ENCODE results near the gene TEX14. TPM values are rescaled to one million over a fixed set of nuclear protein-coding genes. Genes with fewer than 3 reads are reported as not detected.

The TEX14 gene
- total RNA-seq, 1 experiment from 2014 or later = 0.31 TPM

DNA sequence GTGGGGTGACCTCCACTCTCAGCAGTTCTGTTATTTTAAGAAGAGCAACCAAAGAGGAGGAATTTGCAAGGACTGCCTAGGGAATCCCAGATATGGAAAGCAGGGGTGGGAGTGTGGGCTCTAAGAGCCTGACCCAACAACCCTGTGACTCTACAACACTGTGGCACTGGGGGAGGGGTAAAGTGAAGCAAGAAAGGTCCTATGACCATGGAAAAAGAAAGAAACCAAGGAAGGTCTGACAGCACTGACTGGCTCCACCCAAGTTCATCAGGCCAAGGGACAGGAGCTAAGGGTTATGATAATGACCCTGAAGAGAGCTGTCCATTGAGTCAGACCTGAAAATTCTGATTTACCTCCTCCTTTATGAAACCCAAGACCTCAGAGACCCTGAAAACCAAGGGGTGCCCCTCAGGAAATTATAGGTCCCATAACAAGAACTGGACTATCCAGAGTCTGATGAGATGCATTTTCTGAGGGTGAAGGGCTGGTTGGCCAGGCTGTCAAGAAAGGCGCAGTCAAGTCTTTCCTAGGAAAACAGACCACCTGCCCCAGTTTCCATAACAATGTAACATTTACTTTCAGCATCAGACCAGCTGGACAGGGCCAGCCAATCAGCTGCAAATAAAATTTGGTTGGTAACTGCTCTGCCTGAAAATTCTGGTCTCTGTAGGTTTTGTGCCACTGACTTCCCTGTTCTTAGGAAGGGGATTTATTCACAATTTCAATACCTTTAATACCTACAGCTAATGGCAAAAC is 123.6 kb downstream of the TEX14 start:
- peaks cover 30 to 39% of the 10 kb centered on the region in 2 experiments for H3K4me1 Mint-ChIP-seq
- no peak for DNase-seq

More for the DNA sequence above, 123.6 kb downstream of the TEX14 start:
- no peak overlapping the region for H2BK12ac ChIP-seq (ENCODE audit: insufficient read length, low read depth, low read length)
- H2BK20ac ChIP-seq (ENCODE audit: low read depth, low read length, poor library complexity, severe bottlenecking) = no peak overlapping the region
- no peak overlapping the region for H4K8ac ChIP-seq (replicated peaks; ENCODE audit: insufficient read length, low read depth, low read length)
- TF ChIP-seq, protein P1, sequence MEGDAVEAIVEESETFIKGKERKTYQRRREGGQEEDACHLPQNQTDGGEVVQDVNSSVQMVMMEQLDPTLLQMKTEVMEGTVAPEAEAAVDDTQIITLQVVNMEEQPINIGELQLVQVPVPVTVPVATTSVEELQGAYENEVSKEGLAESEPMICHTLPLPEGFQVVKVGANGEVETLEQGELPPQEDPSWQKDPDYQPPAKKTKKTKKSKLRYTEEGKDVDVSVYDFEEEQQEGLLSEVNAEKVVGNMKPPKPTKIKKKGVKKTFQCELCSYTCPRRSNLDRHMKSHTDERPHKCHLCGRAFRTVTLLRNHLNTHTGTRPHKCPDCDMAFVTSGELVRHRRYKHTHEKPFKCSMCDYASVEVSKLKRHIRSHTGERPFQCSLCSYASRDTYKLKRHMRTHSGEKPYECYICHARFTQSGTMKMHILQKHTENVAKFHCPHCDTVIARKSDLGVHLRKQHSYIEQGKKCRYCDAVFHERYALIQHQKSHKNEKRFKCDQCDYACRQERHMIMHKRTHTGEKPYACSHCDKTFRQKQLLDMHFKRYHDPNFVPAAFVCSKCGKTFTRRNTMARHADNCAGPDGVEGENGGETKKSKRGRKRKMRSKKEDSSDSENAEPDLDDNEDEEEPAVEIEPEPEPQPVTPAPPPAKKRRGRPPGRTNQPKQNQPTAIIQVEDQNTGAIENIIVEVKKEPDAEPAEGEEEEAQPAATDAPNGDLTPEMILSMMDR (conservative IDR thresholded peaks at IDR 0.05) = no peak
- Mint-ChIP-seq H3K4me3 (no peak overlapping the region), H3K27ac (no peak overlapping the region), H3K36me3 (ENCODE audit: insufficient read depth in 1 of 3, low read depth in 3 of 3) (no peaks in the 10 kb centered on the region), H3K9me3 (no peaks in the 10 kb centered on the region), H3K27me3 (ENCODE audit: low read depth) (no peaks in the 10 kb centered on the region)
- no peak overlapping the region for H2BK120ac ChIP-seq (ENCODE audit: low read depth, low read length, poor library complexity, severe bottlenecking)
- H4K20me1 ChIP-seq (ENCODE audit: control insufficient read depth, insufficient read depth, insufficient read length) = no peaks in the 10 kb centered on the region
- H2AK5ac ChIP-seq (ENCODE audit: insufficient read length, low read length) = no peak overlapping the region
- peaks cover 8% of the 10 kb centered on the region; the same call in 1 of the 2 replicates for H3K4me1 ChIP-seq (ENCODE audit: insufficient read depth, low read length)
- H3K23ac ChIP-seq (ENCODE audit: insufficient read length, low read depth, low read length) = no peak overlapping the region
- no peaks in the 10 kb centered on the region for H3K79me2 ChIP-seq (ENCODE audit: insufficient read depth, low read length)
- H3K27me3 ChIP-seq (ENCODE audit: insufficient read depth, low read length) = no peaks in the 10 kb centered on the region
- no peak overlapping the region for H2AFZ ChIP-seq (ENCODE audit: low read length)
- no peak overlapping the region for H3K9ac ChIP-seq (ENCODE audit: extremely low read depth, insufficient read length, low read length)
- H3T11ph ChIP-seq (ENCODE audit: low read length) = no peak overlapping the region
- H2BK15ac ChIP-seq (ENCODE audit: low read depth, low read length) = no peak overlapping the region
- no peak overlapping the region for H3K56ac ChIP-seq (ENCODE audit: insufficient read length, low read depth, low read length)
- no peak overlapping the region for H3K18ac ChIP-seq (ENCODE audit: insufficient read length, low read depth, low read length)
- no peak overlapping the region for H4K5ac ChIP-seq (ENCODE audit: insufficient read length, low read depth, low read length)
- no peaks in the 10 kb centered on the region for H3K79me1 ChIP-seq (ENCODE audit: insufficient read depth, low read depth, low read length, poor library complexity, severe bottlenecking)
- WGBS (ENCODE audit: extremely low coverage, insufficient read length, low lambda C conversion rate) = no CpG with 5 or more reads among the region's 1 CpG
- no peaks in the 10 kb centered on the region for H3K23me2 ChIP-seq (ENCODE audit: insufficient read length, low read depth, low read length, poor library complexity, severe bottlenecking)
- H2BK5ac ChIP-seq (ENCODE audit: insufficient read length, low read length) = no peak overlapping the region
- no peaks in the 10 kb centered on the region for H3K9me3 ChIP-seq (ENCODE audit: control insufficient read depth, low read depth, low read length)
- no peak overlapping the region for H3K27ac ChIP-seq (ENCODE audit: insufficient read length, low read depth, low read length)
- H3K4ac ChIP-seq (ENCODE audit: low read depth, low read length) = no peak overlapping the region
- no peak overlapping the region for H3K14ac ChIP-seq (ENCODE audit: insufficient read depth, low read length)
- H4K91ac ChIP-seq (ENCODE audit: insufficient read length, low read depth, low read length) = no peak overlapping the region
- no peak overlapping the region for H3K4me2 ChIP-seq (ENCODE audit: insufficient read depth, insufficient read length, low read length)
